HL-60 (cell line): Measurements from ENCODE around the gene SERPINB11.
"Not testable (repeated sequence)": the region's sequence is repeated elsewhere in the genome, so short reads cannot be mapped to it uniquely, and the experiment has no call there.

ENCODE experiments used
- DNase-seq, 2 experiments: peaks; one replicate each; pipeline ENCODE4 v3.0.0-alpha.2; 2010 to 2020; ENCODE audit warnings: low read depth in 1 of 2, low spot score in 1 of 2
- H3K27ac ChIP-seq: fragments of 250-450 bp; sonication (Bioruptor Pico); replicated peaks from 2 replicates; pipeline ENCODE4 v1.5.1; 2020; ENCODE audit warnings: mild to moderate bottlenecking, moderate library complexity
- H3K27me3 ChIP-seq: fragments of 250-450 bp; sonication (Bioruptor Pico); 2 replicates; pipeline ENCODE4 v1.5.1; 2021; ENCODE audit warnings: mild to moderate bottlenecking, moderate library complexity; ENCODE audit not compliant: insufficient read depth, poor library complexity, severe bottlenecking
- H3K4me3 ChIP-seq: replicated peaks from 2 replicates; pipeline ENCODE4 v1.5.1; 2011; ENCODE audit warnings: mild to moderate bottlenecking, control low read depth, low read length; ENCODE audit not compliant: insufficient read depth
- GABPA ChIP-seq: IDR thresholded peaks from 2 replicates; pipeline ENCODE4 v1.6.1; 2012; ENCODE audit warnings: low read depth
- POLR2AphosphoS5 ChIP-seq: IDR thresholded peaks from 2 replicates; pipeline ENCODE4 v1.6.1; 2012; ENCODE audit warnings: low read depth
- SPI1 ChIP-seq: IDR thresholded peaks from 2 replicates; pipeline ENCODE4 v1.6.1; 2012; ENCODE audit warnings: low read depth, mild to moderate bottlenecking, borderline replicate concordance
- long read RNA-seq: library from polyadenylated mRNA; unstranded; transcript quantifications from one replicate; pipeline ENCODE4 v2.0.0, GENCODE V29; 2020
- TF ChIP-seq, protein P1 (sequence below): IDR thresholded peaks from 2 replicates; pipeline ENCODE4 v1.6.1; 2012; ENCODE audit warnings: low read depth; ENCODE audit not compliant: insufficient replicate concordance
- TF ChIP-seq, protein P2 (sequence below): IDR thresholded peaks from one replicate; pipeline ENCODE4 v1.5.1; 2011; ENCODE audit warnings: low read length, control low read depth, inconsistent platforms; ENCODE audit not compliant: insufficient read depth

The SERPINB11 gene, protein sequence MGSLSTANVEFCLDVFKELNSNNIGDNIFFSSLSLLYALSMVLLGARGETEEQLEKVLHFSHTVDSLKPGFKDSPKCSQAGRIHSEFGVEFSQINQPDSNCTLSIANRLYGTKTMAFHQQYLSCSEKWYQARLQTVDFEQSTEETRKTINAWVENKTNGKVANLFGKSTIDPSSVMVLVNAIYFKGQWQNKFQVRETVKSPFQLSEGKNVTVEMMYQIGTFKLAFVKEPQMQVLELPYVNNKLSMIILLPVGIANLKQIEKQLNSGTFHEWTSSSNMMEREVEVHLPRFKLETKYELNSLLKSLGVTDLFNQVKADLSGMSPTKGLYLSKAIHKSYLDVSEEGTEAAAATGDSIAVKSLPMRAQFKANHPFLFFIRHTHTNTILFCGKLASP
- long read RNA-seq = 0 reads

DNA sequence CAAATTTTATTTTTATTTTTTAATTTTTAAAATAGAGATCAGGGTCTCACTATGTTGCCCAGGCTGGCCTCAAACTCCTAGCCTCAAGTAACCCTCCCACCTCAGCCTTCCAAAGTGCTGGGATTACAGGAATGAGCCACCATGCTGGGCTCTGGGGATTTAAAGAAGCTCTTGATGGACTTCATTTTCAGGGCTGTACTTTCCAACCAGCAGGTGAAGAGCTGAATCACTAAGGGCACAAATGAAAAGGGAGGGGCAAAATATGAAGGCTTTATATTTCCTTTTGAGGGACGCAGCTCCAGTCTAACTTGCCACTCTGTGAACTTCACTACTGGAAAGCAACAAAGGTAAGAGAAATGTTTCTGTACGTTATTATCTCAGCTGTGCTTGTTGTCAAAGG lies at the start of gene SERPINB11:
Gene SERPINB11, plus strand, starts transcription at position 301 of the 400 bp plus-strand sequence. CDS start 7,234 bp downstream, outside the sequence.
- Histone ChIP-seq H3K27me3 (no peaks in the 10 kb centered on the region), H3K4me3 (no peak within 1 kb of the TSS), H3K27ac (no peak within 1 kb of the TSS)
- DNase-seq = no peak
- no peak for TF ChIP-seq POLR2AphosphoS5
- TF ChIP-seq, protein P1, sequence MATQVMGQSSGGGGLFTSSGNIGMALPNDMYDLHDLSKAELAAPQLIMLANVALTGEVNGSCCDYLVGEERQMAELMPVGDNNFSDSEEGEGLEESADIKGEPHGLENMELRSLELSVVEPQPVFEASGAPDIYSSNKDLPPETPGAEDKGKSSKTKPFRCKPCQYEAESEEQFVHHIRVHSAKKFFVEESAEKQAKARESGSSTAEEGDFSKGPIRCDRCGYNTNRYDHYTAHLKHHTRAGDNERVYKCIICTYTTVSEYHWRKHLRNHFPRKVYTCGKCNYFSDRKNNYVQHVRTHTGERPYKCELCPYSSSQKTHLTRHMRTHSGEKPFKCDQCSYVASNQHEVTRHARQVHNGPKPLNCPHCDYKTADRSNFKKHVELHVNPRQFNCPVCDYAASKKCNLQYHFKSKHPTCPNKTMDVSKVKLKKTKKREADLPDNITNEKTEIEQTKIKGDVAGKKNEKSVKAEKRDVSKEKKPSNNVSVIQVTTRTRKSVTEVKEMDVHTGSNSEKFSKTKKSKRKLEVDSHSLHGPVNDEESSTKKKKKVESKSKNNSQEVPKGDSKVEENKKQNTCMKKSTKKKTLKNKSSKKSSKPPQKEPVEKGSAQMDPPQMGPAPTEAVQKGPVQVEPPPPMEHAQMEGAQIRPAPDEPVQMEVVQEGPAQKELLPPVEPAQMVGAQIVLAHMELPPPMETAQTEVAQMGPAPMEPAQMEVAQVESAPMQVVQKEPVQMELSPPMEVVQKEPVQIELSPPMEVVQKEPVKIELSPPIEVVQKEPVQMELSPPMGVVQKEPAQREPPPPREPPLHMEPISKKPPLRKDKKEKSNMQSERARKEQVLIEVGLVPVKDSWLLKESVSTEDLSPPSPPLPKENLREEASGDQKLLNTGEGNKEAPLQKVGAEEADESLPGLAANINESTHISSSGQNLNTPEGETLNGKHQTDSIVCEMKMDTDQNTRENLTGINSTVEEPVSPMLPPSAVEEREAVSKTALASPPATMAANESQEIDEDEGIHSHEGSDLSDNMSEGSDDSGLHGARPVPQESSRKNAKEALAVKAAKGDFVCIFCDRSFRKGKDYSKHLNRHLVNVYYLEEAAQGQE = no peak
- no peak for TF ChIP-seq SPI1
- TF ChIP-seq GABPA = no peak
- TF ChIP-seq, protein P2, sequence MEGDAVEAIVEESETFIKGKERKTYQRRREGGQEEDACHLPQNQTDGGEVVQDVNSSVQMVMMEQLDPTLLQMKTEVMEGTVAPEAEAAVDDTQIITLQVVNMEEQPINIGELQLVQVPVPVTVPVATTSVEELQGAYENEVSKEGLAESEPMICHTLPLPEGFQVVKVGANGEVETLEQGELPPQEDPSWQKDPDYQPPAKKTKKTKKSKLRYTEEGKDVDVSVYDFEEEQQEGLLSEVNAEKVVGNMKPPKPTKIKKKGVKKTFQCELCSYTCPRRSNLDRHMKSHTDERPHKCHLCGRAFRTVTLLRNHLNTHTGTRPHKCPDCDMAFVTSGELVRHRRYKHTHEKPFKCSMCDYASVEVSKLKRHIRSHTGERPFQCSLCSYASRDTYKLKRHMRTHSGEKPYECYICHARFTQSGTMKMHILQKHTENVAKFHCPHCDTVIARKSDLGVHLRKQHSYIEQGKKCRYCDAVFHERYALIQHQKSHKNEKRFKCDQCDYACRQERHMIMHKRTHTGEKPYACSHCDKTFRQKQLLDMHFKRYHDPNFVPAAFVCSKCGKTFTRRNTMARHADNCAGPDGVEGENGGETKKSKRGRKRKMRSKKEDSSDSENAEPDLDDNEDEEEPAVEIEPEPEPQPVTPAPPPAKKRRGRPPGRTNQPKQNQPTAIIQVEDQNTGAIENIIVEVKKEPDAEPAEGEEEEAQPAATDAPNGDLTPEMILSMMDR = no peak

DNA sequence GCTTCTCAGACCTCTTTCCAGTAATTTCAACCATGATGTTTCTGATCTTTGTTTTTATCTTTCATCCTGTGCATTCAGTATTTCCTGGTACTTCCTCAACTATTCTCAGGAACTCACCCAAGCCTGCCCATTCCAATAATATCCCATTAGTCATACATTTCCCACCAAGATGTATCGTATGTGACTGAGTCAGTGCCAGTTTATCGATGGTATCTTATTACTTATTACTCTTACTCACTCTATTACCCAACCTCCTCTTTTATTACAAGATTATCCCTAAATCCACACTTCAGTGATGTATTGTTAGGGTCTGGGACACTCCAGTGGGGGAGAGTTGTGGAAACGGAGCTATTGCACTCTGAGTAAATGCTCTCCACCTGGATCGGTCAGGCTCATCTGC lies 43.8 kb upstream of the SERPINB11 start:
- not testable (repeated sequence) for H3K27me3 ChIP-seq, H3K27ac ChIP-seq, DNase-seq, H3K4me3 ChIP-seq

DNA sequence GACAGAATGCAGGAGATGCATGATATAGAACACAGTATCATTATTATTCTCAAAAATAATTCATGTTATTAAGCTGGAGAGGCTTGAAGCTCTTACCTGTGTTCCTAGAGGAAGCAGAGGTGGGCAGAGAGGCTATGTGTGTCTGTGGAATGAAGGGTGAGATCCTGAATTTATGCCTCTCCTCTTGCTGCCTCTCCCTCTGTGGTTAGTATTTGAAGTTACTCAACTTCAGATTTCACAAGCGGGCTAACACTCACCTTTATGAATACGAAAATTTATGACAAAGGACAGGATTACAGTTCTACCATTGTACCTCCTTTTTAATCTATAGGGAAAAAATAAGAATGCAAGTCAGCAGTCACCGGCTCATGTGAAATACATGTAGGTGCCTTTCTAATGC lies 41.0 kb upstream of the SERPINB11 start, which contains the start of gene SERPINB3:
Gene SERPINB3, minus strand, starts transcription at position 144 of the 400 bp plus-strand sequence. CDS start 677 bp downstream, outside the sequence.
- not testable (repeated sequence) for H3K27me3 ChIP-seq, H3K4me3 ChIP-seq, DNase-seq, H3K27ac ChIP-seq

DNA sequence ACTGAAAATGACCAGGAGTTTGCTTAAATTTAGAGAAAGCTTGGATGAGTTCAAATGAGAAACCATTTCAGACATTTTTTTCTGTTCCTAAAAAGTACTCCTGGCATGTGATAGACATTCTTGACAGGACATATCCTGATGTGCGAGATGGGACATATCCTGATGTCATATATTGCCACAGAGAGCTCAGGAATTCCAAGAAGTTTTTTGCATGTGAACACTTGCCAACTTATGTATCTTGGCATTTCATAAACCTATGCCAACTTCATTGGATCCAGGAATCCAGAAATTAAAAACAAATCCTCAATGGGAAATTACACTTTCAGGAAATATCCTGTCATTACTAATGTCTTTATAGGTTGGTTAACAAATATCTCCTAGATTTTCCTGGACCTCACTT lies 38.2 kb upstream of the SERPINB11 start:
- Histone ChIP-seq H3K27me3 (no peaks in the 10 kb centered on the region), H3K4me3 (no peak overlapping the region), H3K27ac (no peak overlapping the region)
- TF ChIP-seq SPI1 = no peak
- TF ChIP-seq, protein P2 = no peak
- TF ChIP-seq, protein P1 = no peak
- TF ChIP-seq GABPA = no peak
- no peak for TF ChIP-seq POLR2AphosphoS5
- DNase-seq = no peak
